Prostate gland (tissue), 2 donors: Measurements from ENCODE around the gene ITGAL. TPM values are rescaled to one million over a fixed set of nuclear protein-coding genes. Genes with fewer than 3 reads are reported as not detected.

Experiments
- DNase-seq: peaks from one replicate; pipeline ENCODE4 v3.0.0-alpha.2; 2019; ENCODE audit warnings: low spot score
- H3K27ac ChIP-seq, 2 donors: fragments of 200-600 bp; sonication (generic); 2 replicates each; pipeline ENCODE4 v1.5.1; 2017 to 2019
- H3K27me3 ChIP-seq: fragments of 200-600 bp; sonication (generic); replicated peaks from 2 replicates; pipeline ENCODE4 v1.5.1; 2019; ENCODE audit not compliant: insufficient read depth
- H3K36me3 ChIP-seq, 2 donors: fragments of 200-600 bp; sonication (generic); 1 replicate in 1 of 2; 2 replicates in 1 of 2; pipeline versions ENCODE4 v1.5.1 to v1.8.1; 2017 to 2019
- H3K4me1 ChIP-seq: fragments of 200-600 bp; sonication (generic); replicated peaks from 2 replicates; pipeline ENCODE4 v1.5.1; 2019
- H3K4me3 ChIP-seq, 2 donors: fragments of 200-600 bp; sonication (generic); 2 replicates each; pipeline ENCODE4 v1.5.1; 2017 to 2019
- H3K9me3 ChIP-seq: fragments of 200-600 bp; sonication (generic); 2 replicates; pipeline ENCODE4 v1.5.1; 2017
- CTCF ChIP-seq, 4 experiments: fragments of 200-600 bp in 2 of 4; fragments of 450-650 bp in 2 of 4; sonication (generic) in 2 of 4; IDR thresholded peaks; 1 replicate in 3 of 4; 2 replicates in 1 of 4; pipeline ENCODE4 v1.5.1; 2016 to 2019; ENCODE audit warnings: antibody characterized with exemption in 4 of 4, mild to moderate bottlenecking in 2 of 4, moderate library complexity in 2 of 4
- POLR2A ChIP-seq: fragments of 450-650 bp; IDR thresholded peaks from one replicate; pipeline ENCODE4 v1.6.1; 2016; ENCODE audit warnings: antibody characterized with exemption, mild to moderate bottlenecking
- POLR2AphosphoS5 ChIP-seq: sonication (generic); formaldehyde crosslinking; IDR thresholded peaks from one replicate; pipeline ENCODE4 v1.6.1; 2017; ENCODE audit warnings: antibody characterized with exemption
- WGBS: methylation state at CpG from one replicate; pipeline ENCODE4 v1.1.5; 2018; 5-methylcytosine and 5-hydroxymethylcytosine counted together
- intact Hi-C: fragments of 100-400 bp; cut with DNase I; formaldehyde crosslinking; loops from one replicate; pipeline ENCODE4 v1.14.2; 2022
- total RNA-seq, 2 donors: library from RNA; depleted of rRNA; stranded (reverse); fragments of >200 nt; gene quantifications; one replicate each; pipeline ENCODE4 v1.1.0, GENCODE V29; 2016

Gene ITGAL
- total RNA-seq, 2 donors from 2014 or later: 2.5 to 12.7 TPM

- TF ChIP-seq POLR2A (no peak), CTCF (IDR thresholded peaks at IDR 0.05) (no peak), POLR2AphosphoS5 (no peak)
- H3K4me3 ChIP-seq: no peak overlapping the region
- no peak for DNase-seq
- no peaks in the 10 kb centered on the region for H3K36me3 ChIP-seq
- WGBS: 74% methylated on average over 6 of the region's 6 CpGs
- H3K27me3 ChIP-seq: no peaks in the 10 kb centered on the region
- H3K27ac ChIP-seq: no peak overlapping the region
- no peaks in the 10 kb centered on the region for H3K9me3 ChIP-seq
- H3K4me1 ChIP-seq: no peaks in the 10 kb centered on the region
- intact Hi-C loops: no loop called here
Measured at GRCh38 chr16:30503403-30504296, 31.1 kb downstream of the ITGAL start.

- 81% methylated on average over 4 of the region's 4 CpGs for WGBS
- intact Hi-C loops: no loop called here
Measured at GRCh38 chr16:30509081-30509765, 36.7 kb downstream of the ITGAL start.

GRCh38 chr16:30510376-30510938 lies 37.9 kb downstream of the ITGAL start:
- WGBS: 74% methylated on average over 4 of the region's 4 CpGs
- H3K27me3 ChIP-seq: no peaks in the 10 kb centered on the region
- intact Hi-C loops: no loop called here
- no peak for DNase-seq
- H3K36me3 ChIP-seq: no peaks in the 10 kb centered on the region
- no peaks in the 10 kb centered on the region for H3K9me3 ChIP-seq
- TF ChIP-seq POLR2AphosphoS5 (no peak), CTCF (IDR thresholded peaks at IDR 0.05) (no peak), POLR2A (no peak)
- H3K27ac ChIP-seq: no peak overlapping the region
- no peaks in the 10 kb centered on the region for H3K4me1 ChIP-seq
- H3K4me3 ChIP-seq: no peak overlapping the region

More at GRCh38 chr16:30509081-30509765, 36.7 kb downstream of the ITGAL start:
- no peak for DNase-seq
- Histone ChIP-seq H3K4me3 (no peak overlapping the region), H3K4me1 (no peaks in the 10 kb centered on the region), H3K36me3 (no peaks in the 10 kb centered on the region), H3K27me3 (no peaks in the 10 kb centered on the region), H3K9me3 (no peaks in the 10 kb centered on the region), H3K27ac (no peak overlapping the region)
- TF ChIP-seq POLR2A: no peak
- TF ChIP-seq CTCF (IDR thresholded peaks at IDR 0.05): no peak

GRCh38 chr16:30511509-30511908 lies 39.0 kb downstream of the ITGAL start:
- Histone ChIP-seq H3K36me3 (no peaks in the 10 kb centered on the region), H3K9me3 (no peaks in the 10 kb centered on the region), H3K4me3 (no peak overlapping the region), H3K27me3 (no peaks in the 10 kb centered on the region), H3K27ac (no peak overlapping the region), H3K4me1 (no peaks in the 10 kb centered on the region)
- 90% methylated on average over 3 of the region's 3 CpGs for WGBS
- TF ChIP-seq POLR2AphosphoS5 (no peak), CTCF (IDR thresholded peaks at IDR 0.05) (no peak), POLR2A (no peak)
- DNase-seq: no peak
- intact Hi-C loops: no loop called here
